GM19395 (cell line): Measurements from ENCODE around the gene HNRNPA1L2.
"Not testable (repeated sequence)": the region's sequence is repeated elsewhere in the genome, so short reads cannot be mapped to it uniquely, and the experiment has no call there.

ENCODE experiments used
- ATAC-seq: cut with Tn5 transposase; IDR thresholded peaks from one replicate; pipeline ENCODE4 v1.9.1; 2021; ENCODE audit warnings: mild to moderate bottlenecking, moderate library complexity; ENCODE audit not compliant: unreplicated experiment

HNRNPA1L2 gene

DNA sequence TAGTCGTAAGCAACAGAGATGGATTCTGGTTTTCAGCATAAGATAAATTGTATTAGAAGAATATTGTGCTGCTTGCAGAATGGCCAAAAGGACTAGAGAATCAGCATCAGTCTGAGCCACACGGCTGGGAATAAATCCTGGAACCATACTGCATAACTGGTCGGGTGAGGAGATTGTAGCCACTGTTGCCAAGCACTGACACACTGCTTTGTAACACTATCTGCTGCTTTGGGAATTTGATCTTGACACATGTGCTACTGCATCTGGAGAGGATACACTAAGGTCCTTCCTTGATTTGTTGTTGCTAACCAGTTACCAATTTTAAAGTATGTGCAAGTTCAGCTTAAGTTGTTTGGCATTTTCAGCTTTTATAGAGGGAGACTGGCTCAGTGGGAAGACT, 1.9 kb downstream of the HNRNPA1L2 start:
- ATAC-seq, result no peak

DNA sequence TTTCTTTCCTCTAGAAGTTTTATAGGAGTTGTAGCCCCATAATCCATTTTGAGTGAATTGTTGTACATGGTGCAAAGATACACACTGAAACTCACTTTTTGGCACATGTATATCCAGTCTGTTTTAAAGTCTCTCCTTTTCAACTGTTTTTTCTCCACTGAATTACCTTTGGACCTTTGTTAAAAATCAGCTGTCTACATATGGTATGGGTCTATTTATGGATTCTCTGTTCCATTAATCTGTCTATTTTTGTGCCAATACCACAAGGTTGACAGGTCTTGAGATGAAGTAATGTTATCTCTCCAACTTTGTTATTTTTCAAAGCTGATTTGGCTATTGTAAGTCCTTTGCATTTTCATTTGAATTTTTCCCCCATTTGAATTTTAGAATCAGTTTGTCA, 4.7 kb downstream of the HNRNPA1L2 start:
- no peak for ATAC-seq

DNA sequence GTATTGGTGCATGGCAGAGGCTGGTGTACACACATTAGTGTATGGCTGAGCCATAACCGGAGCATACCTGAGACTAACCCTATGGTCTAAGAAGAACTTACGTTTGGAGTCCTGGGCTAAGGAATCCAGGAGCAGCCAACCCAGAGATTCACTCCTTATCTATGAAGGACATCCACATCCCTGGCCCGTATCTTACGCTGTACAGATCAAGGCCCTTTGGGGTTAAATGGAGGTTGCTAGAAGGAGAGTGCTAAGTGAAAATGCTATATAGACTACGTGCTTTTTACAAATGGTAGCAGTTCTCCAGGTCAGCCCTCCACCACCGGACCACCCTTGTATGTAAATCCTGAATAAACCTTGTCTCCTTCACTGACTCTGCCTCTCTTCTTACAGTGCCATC, 8.5 kb downstream of the HNRNPA1L2 start:
- ATAC-seq, result no peak

- ATAC-seq, result peak; percentile 19
These were observed 9.6 kb downstream of the HNRNPA1L2 start for GRCh38 chr13:52651897-52652195.

GRCh38 chr13:52652196-52652979, 10.2 kb downstream of the HNRNPA1L2 start, which contains the start of gene SUGT1:
SUGT1 (plus strand) TSS chr13:52652836; CDS start chr13:52652921, 85 bp downstream.
- peak; percentile 92 for ATAC-seq

DNA sequence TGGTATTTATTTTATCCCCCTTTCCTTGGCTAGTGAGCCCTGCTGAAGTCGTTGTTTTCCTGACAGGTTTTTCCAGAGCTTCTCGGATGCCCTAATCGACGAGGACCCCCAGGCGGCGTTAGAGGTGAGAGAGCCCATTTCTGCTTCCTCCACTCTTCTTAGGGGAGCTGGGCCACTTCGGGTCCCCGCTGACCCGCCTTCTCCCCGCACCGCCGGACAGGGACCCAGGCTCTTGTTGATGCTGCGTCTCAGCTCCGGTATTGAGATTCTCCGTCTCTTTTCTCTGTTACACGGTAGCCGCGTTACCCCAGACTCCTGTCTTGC, 10.7 kb downstream of the HNRNPA1L2 start:
- ATAC-seq, result peak; percentile 42

- no peak for ATAC-seq
These were observed 17.1 kb downstream of the HNRNPA1L2 start for GRCh38 chr13:52659340-52659739.

DNA sequence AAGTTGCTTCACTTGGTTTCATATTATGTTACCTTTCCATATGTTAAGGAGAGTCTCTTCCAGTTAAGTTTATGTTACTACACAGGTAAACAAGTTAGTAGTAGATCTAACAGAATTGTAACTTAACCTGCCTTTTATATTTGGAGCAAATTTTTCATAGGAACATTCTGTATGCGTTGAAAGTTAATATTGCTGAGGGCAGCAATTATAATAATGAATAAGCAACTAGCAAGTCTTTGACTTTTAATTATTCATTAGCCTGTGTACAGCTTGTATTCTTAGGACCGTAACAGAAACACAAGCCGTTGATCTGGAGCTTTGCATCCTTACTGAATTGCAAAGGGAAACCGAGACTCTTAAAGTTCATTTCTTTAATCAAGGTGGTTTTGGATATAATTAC, 22.0 kb downstream of the HNRNPA1L2 start:
- ATAC-seq, result no peak

- ATAC-seq, result no peak
These were observed 23.1 kb downstream of the HNRNPA1L2 start for GRCh38 chr13:52665325-52665724.

GRCh38 chr13:52669677-52670076, 27.4 kb downstream of the HNRNPA1L2 start:
- no peak for ATAC-seq

DNA sequence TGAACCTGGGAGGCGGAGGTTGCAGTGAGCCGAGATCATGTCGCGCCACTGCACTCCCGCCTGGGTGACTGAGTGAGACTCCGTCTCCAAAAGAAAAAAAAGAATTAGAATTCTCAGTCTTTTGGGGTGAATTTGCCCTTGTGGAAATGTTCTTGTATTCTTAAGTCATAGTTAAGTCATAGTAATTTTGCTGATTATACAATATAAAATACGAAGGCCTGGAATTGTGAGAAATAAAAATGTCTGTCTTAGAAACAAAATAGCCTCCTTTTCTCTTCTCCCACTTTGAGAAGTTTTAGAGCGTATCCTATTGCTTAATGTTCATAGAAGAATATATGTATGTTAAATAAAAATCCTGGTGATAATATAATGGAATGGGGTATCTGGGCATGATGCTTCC, 28.5 kb downstream of the HNRNPA1L2 start:
- no peak for ATAC-seq

GRCh38 chr13:52673465-52673864, 31.2 kb downstream of the HNRNPA1L2 start:
- ATAC-seq, result no peak

- no peak for ATAC-seq
These were observed 35.6 kb downstream of the HNRNPA1L2 start for GRCh38 chr13:52677823-52678222.

DNA sequence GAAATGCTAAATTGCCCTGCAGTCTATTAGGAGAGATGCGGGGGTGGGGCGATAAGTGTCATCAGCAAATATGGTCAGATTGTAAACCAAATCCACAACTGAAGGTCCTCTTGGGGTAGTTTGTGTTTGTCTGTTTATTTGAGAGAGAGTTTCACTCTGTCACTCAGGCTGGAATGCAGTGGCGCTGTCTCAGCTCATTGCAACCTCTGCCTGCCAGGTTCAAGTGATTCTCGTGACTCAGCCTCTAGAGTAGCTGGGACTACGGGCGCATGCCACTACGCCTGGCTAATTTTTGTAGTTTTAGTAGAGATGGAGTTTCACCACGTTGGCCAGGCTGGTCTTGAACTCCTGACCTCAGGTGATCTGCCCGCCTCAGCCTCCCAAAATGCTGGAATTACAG, 43.6 kb downstream of the HNRNPA1L2 start:
- not testable (repeated sequence) for ATAC-seq

DNA sequence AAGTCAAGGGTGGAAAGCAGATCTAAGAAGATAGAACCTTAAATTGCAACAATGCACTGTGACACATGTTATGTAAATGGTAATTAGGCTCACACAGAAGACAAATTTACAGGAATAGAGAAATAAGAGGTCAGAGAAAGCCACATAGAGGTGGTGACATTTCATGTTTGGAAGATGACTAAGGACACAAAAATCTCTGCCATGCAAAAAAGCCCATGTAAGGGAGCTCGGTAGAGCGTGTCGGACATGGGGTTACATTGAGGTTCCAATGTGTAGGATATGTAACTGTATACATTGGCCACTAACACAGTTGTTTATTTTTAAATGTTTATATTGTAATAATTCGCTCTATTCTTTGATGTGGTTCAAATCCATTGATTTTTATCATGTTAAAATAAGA, 44.1 kb downstream of the HNRNPA1L2 start:
- ATAC-seq, result no peak
